SH-SY5Y (cell line): ENCODE results near the gene RP9.

Experiments used
- GATA2 ChIP-seq: IDR thresholded peaks from 2 replicates; pipeline ENCODE4 v1.6.1; 2011; ENCODE audit warnings: mild to moderate bottlenecking, low read depth, low read length
- GATA3 ChIP-seq: IDR thresholded peaks from 2 replicates; pipeline ENCODE4 v1.6.1; 2011; ENCODE audit warnings: low read depth, mild to moderate bottlenecking, low read length, moderate library complexity

GRCh38 chr7:33111614-33112013, 2.4 kb upstream of the RP9 start:
- TF ChIP-seq GATA2 (no peak), GATA3 (no peak)
